ENCODE results near the gene KLHL6. TPM values are rescaled to one million over a fixed set of nuclear protein-coding genes. Genes with fewer than 3 reads are reported as not detected.

Gene KLHL6
- total RNA-seq, 2 donors from 2014 or later = 0.41 to 1.4 TPM

DNA sequence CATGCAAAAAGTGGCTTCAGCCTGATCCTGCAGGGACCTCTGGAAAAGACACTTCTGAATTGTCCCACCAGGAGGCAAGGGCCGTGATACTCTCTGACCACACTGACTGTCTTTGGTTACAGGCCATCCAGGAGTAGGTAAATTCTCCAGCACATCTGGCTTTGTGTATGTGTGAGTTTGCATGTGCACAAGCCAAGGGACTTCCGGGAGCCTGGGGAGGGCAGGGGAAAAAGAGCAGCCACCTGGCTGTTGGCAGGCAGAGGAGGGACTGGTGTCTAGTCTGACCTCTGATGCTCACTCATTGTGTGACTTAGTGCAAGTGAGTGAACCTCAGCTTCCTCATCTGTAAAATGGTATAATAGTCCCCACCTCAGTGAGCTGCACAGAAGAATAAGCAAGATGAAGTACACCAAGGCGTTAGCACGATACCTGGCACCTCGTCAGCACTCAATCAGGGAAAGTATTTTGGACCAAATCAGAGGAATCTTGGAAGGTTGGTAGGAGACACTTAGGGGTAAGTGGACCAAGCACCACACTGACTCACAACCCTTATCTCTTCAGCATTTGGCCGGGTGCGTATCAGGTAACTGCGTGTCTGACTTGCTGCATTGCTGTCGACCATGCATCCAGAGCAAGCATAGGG lies 19.1 kb downstream of the KLHL6 start:
- H3K27ac ChIP-seq = no peak overlapping the region

DNA sequence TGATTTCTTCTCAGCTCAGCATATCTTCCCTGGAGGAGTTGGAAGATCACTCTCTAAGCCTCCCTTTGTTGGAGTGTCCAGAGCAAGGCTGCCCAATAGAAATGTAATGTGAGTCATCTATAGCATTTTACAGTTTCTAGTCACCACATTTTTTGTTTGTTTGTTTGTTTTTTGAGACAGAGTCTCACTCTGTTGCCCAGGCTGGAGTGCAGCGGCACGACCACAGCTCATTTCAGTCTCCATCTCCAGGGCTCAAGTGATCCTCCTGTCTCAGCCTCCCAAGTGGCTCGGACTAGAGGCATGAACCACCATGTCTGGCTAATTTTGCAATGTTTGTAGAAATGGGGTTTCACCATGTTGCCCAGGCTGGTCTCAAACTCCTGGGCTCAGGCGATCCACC lies 21.3 kb downstream of the KLHL6 start:
- no peaks in the 10 kb centered on the region for H3K4me1 ChIP-seq
- no peak overlapping the region for H3K4me3 ChIP-seq
- H3K27me3 ChIP-seq = no peaks in the 10 kb centered on the region
- H3K36me3 ChIP-seq = no peaks in the 10 kb centered on the region
- DNase-seq (ENCODE audit: low spot score) = no peak
- no peaks in the 10 kb centered on the region for H3K9me3 ChIP-seq
- H3K27ac ChIP-seq = no peak overlapping the region
- TF ChIP-seq, protein P1, sequence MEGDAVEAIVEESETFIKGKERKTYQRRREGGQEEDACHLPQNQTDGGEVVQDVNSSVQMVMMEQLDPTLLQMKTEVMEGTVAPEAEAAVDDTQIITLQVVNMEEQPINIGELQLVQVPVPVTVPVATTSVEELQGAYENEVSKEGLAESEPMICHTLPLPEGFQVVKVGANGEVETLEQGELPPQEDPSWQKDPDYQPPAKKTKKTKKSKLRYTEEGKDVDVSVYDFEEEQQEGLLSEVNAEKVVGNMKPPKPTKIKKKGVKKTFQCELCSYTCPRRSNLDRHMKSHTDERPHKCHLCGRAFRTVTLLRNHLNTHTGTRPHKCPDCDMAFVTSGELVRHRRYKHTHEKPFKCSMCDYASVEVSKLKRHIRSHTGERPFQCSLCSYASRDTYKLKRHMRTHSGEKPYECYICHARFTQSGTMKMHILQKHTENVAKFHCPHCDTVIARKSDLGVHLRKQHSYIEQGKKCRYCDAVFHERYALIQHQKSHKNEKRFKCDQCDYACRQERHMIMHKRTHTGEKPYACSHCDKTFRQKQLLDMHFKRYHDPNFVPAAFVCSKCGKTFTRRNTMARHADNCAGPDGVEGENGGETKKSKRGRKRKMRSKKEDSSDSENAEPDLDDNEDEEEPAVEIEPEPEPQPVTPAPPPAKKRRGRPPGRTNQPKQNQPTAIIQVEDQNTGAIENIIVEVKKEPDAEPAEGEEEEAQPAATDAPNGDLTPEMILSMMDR (IDR thresholded peaks at IDR 0.05) = no peak

More for the DNA sequence above, 19.1 kb downstream of the KLHL6 start:
- Histone ChIP-seq H3K4me1 (no peaks in the 10 kb centered on the region), H3K4me3 (no peak overlapping the region), H3K36me3 (no peaks in the 10 kb centered on the region), H3K27me3 (no peaks in the 10 kb centered on the region), H3K9me3 (no peaks in the 10 kb centered on the region)
- DNase-seq (ENCODE audit: low spot score) = no peak
- TF ChIP-seq, protein P1 (IDR thresholded peaks at IDR 0.05) = no peak

DNA sequence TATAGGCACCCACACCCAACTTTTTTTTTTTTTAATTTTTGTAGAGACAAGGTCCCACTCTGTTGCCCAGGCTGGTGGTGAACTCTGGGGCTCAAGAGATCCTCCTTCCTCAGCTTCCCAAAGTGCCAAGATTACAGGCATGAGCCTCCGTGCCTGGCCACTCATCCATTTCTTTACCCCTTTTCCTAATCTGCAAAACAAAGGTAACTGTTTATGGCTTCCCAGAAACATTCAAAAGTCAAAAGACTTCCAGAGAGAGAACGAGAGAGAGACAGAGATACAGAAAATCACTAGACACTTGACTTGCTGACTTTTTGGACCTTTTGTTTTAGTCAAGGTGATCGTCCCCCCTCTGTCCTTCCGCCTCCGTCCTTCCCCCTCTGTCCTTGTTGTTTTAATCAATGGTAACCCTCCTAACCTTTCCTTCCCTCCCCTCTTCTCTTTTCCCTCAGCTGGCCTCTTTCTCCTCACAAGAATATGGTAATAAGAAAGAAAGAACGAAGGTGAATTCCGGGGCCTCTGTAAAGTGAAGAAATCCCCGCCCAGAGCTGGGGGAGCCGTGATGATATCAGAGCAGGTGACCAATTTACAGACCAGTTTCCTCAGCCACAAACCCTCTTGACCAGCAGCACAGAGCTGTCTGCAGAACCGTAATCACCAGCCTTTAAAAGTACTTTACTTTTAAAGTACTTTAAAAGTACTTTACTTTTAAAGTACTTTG lies 21.9 kb downstream of the KLHL6 start:
- Histone ChIP-seq H3K9me3 (no peaks in the 10 kb centered on the region), H3K4me3 (no peak overlapping the region), H3K27me3 (no peaks in the 10 kb centered on the region), H3K4me1 (no peaks in the 10 kb centered on the region), H3K36me3 (no peaks in the 10 kb centered on the region), H3K27ac (no peak overlapping the region)
- TF ChIP-seq, protein P1 (IDR thresholded peaks at IDR 0.05) = no peak
- DNase-seq (ENCODE audit: low spot score) = no peak

DNA sequence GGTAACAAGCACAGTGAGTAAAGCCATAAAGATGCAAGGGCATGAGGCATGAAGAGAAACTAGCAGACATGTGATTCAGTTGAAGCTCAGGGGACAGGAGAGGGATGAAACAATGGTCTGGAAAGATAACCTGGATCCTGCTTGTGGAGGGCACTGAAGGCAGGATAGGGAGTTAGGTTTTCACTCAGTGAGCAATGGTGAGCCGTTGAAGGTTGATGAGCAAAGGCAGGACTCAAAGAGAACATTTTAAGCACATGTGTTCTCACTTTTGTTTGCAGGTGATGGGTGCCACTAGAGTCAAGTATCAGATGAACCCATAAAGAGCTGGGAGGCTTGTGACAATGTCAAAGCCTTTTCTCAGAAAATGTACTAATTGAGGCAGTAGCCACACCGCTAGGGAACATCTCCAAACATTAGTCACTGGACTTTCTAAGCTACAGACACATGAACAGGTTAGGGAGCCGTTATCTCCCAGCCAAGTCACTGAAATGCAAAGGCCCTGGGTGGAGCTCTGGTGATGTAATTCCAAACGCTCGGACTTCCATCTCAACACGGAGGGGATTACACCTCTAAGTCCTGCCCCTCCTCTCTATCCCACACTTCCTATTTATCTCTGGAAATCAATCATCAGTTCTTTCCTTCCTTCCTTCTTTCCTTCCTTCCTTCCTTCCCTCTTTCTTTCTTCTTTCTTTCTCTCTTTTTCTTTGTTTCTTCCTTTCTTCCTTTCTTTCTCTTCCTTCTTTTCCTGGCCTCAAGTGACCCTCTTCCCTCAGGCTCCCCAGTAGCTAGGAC lies 22.7 kb downstream of the KLHL6 start:
- H3K4me3 ChIP-seq = no peak overlapping the region
- no peaks in the 10 kb centered on the region for H3K9me3 ChIP-seq
- H3K27ac ChIP-seq = no peak overlapping the region
- H3K4me1 ChIP-seq = no peaks in the 10 kb centered on the region
- TF ChIP-seq, protein P1 (IDR thresholded peaks at IDR 0.05) = no peak
- H3K36me3 ChIP-seq = no peaks in the 10 kb centered on the region
- no peak for DNase-seq (ENCODE audit: low spot score)
- H3K27me3 ChIP-seq = no peaks in the 10 kb centered on the region

DNA sequence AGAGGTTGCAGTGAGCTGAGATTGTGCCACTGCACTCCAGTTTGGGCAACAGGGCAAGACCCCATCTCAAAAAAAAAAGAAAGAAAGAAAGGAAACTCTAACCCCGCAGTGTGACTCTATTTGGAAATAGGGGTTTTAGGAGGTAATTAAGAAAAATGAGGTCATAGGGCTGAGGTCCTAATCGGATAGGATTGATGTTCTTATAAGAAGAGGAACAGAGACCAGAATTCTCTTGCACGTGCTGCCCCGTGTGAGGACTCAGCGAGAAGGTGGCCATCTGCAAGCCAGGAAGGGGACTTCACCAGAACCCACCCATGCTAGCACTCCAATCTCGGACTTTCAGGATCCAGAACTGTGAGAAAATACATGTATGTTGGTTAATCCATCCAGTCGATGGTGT lies 25.8 kb downstream of the KLHL6 start:
- DNase-seq (ENCODE audit: low spot score) = no peak
- no peak overlapping the region for H3K27ac ChIP-seq
- no peaks in the 10 kb centered on the region for H3K4me1 ChIP-seq
- H3K9me3 ChIP-seq = no peaks in the 10 kb centered on the region
- TF ChIP-seq, protein P1 (IDR thresholded peaks at IDR 0.05) = no peak
- H3K36me3 ChIP-seq = no peaks in the 10 kb centered on the region
- no peaks in the 10 kb centered on the region for H3K27me3 ChIP-seq
- no peak overlapping the region for H3K4me3 ChIP-seq
